ENCODE measurements around the gene SHTN1. TPM values are rescaled to one million over a fixed set of nuclear protein-coding genes. Genes with fewer than 3 reads are reported as not detected.

SHTN1 gene
- total RNA-seq, 6 donors from 2014 or later, result 32.3 to 67.9 (median 37.2) TPM

DNA sequence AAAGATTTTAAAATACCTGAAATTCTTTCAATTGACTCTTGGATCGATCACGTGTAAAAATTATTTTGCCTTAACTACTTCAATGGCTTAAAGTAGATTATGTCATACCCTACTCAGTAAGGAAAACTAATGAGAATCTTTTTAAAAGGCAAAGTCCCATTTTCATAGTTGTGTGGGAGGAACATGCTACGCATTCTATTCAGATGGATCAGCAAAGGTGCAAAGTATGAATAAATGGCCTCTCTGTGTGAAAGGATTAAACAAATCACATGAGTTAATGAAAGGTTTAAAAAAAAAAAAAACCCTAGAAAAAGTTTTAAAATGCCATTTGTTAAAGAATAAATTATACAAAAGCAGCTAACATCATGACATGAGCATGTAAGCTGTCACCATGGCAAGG, 78.6 kb downstream of the SHTN1 start:
- Histone ChIP-seq H3K4me3 (no peak overlapping the region), H3K27ac (no peak overlapping the region), H3K36me3 (peaks cover 0 to 6% (median 2%) of the 10 kb centered on the region in 4 donors), H3K4me1 (no peaks in the 10 kb centered on the region), H3K27me3 (no peaks in the 10 kb centered on the region), H3K9me3 (no peaks in the 10 kb centered on the region)
- TF ChIP-seq, protein P1, sequence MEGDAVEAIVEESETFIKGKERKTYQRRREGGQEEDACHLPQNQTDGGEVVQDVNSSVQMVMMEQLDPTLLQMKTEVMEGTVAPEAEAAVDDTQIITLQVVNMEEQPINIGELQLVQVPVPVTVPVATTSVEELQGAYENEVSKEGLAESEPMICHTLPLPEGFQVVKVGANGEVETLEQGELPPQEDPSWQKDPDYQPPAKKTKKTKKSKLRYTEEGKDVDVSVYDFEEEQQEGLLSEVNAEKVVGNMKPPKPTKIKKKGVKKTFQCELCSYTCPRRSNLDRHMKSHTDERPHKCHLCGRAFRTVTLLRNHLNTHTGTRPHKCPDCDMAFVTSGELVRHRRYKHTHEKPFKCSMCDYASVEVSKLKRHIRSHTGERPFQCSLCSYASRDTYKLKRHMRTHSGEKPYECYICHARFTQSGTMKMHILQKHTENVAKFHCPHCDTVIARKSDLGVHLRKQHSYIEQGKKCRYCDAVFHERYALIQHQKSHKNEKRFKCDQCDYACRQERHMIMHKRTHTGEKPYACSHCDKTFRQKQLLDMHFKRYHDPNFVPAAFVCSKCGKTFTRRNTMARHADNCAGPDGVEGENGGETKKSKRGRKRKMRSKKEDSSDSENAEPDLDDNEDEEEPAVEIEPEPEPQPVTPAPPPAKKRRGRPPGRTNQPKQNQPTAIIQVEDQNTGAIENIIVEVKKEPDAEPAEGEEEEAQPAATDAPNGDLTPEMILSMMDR (IDR thresholded peaks at IDR 0.05), result no peak
- no peak for TF ChIP-seq POLR2AphosphoS5 (IDR thresholded peaks at IDR 0.05)
- TF ChIP-seq EP300 (IDR thresholded peaks at IDR 0.05), result no peak
- no peak for TF ChIP-seq POLR2A (IDR thresholded peaks at IDR 0.05)
- no peak for DNase-seq
- ATAC-seq (ENCODE audit: low FRiP score in 2 of 2), result no peak
- 86 to 91% methylated on average over 3 of the region's 3 CpGs for WGBS, 2 donors

DNA sequence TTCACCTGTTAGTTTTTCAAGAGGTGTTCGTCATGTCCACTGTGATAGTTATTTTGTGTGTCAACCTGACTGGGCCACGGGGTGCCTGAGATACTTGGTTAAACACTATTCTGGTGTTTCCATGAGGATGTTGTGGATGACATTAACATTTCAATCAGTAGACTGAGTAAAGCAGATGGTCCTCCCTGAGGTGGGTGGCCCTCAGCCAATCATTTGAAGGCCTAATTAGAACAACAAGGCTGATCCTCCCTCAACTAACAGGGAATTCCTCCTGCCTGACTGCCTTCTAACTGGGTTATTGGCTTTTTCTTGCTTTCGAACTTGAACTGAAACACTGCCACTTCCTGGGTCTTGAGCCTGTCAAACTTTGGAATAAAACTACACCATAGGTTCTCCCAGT, 79.9 kb downstream of the SHTN1 start:
- no peak for DNase-seq
- Histone ChIP-seq H3K27me3 (no peaks in the 10 kb centered on the region), H3K9me3 (no peaks in the 10 kb centered on the region), H3K27ac (no peak overlapping the region), H3K4me3 (no peak overlapping the region), H3K4me1 (no peaks in the 10 kb centered on the region), H3K36me3 (peaks cover 0 to 8% (median 4%) of the 10 kb centered on the region in 4 donors)
- TF ChIP-seq POLR2AphosphoS5 (IDR thresholded peaks at IDR 0.05) (no peak), EP300 (IDR thresholded peaks at IDR 0.05) (no peak), POLR2A (IDR thresholded peaks at IDR 0.05) (no peak)
- TF ChIP-seq, protein P1 (IDR thresholded peaks at IDR 0.05), result no peak
- no peak for ATAC-seq (ENCODE audit: low FRiP score in 2 of 2)
- 90 to 96% methylated on average over 3 of the region's 3 CpGs for WGBS, 2 donors

DNA sequence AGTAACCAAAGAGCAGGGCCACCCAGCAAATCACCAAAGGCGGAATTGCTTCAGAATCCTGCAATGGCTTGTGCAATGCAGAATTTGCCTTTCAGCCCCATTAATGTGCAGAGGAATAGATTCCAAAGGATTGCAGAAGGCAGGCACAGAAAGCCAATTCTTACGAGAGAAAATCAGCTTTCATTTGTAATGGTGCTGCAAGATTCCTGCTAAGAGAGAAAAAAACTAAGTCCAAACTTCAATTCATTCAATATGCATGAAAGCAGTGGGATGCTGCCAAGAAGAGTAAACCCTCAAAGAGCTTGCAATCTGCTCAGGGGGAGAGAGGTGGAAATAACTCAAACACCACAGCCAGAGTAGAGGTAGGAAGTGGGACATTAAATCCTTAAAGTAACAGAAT, 85.3 kb downstream of the SHTN1 start:
- H3K27me3 ChIP-seq, result no peaks in the 10 kb centered on the region
- no peak for TF ChIP-seq POLR2AphosphoS5 (IDR thresholded peaks at IDR 0.05)
- TF ChIP-seq, protein P1 (IDR thresholded peaks at IDR 0.05), result no peak
- no peak for TF ChIP-seq EP300 (IDR thresholded peaks at IDR 0.05)
- TF ChIP-seq POLR2A (IDR thresholded peaks at IDR 0.05), result no peak
- H3K9me3 ChIP-seq, result no peaks in the 10 kb centered on the region
- DNase-seq (no peak), ATAC-seq (ENCODE audit: low FRiP score in 2 of 2) (no peak)
- 46 to 88% methylated on average over 1 to 2 of the region's 2 CpGs for WGBS, 2 donors
- H3K4me1 ChIP-seq, result no peaks in the 10 kb centered on the region
- H3K27ac ChIP-seq, result no peak overlapping the region
- peaks cover 0 to 4% (median 2%) of the 10 kb centered on the region in 4 donors for H3K36me3 ChIP-seq
- H3K4me3 ChIP-seq, result no peak overlapping the region

DNA sequence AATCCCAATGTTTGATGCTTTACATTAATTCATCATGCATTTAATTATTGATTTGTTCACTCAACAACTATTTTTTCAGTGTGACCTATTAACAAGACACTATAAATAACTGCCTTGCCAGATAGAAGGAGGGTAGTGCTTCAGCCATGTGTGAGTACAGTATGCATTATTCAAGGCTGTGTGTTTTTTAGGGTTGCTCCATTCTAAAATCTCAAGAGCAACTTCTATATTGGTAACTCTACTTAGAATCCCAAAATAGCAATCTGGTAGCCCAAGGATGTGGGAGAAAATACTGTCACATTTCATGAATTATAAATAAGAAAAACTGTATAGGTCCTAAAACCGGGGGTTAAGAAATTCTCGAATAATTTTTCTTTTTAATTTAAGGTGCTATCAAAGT, 85.8 kb downstream of the SHTN1 start:
- ATAC-seq (ENCODE audit: low FRiP score in 2 of 2), result no peak
- Histone ChIP-seq H3K27ac (no peak overlapping the region), H3K9me3 (no peaks in the 10 kb centered on the region), H3K4me1 (no peaks in the 10 kb centered on the region), H3K36me3 (peaks cover 0 to 4% (median 2%) of the 10 kb centered on the region in 4 donors), H3K4me3 (no peak overlapping the region), H3K27me3 (no peaks in the 10 kb centered on the region)
- TF ChIP-seq POLR2AphosphoS5 (IDR thresholded peaks at IDR 0.05) (no peak), POLR2A (IDR thresholded peaks at IDR 0.05) (no peak), EP300 (IDR thresholded peaks at IDR 0.05) (no peak)
- TF ChIP-seq, protein P1 (IDR thresholded peaks at IDR 0.05), result no peak
- 91 to 96% methylated on average over 2 of the region's 2 CpGs for WGBS, 2 donors
- no peak for DNase-seq

DNA sequence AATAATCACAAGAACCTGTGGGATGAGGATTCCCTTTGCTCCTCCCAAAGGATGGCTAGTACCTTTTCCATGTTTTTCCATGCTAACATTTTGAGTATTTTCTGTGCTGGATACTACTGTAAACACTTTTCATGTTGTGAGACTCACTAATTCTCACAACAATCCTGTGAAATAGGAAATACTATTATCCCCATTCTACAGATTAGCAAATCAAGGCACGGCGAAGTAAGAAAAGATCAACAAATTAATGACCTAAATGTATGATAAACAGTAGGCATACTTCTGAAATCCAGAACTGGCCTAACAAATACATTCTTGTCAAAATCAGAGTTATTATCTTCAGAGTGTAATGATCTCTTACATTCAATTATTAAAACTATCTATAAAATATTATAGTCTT, 86.4 kb downstream of the SHTN1 start:
- Histone ChIP-seq H3K9me3 (no peaks in the 10 kb centered on the region), H3K27ac (no peak overlapping the region), H3K27me3 (no peaks in the 10 kb centered on the region), H3K36me3 (peaks cover 0 to 4% (median 2%) of the 10 kb centered on the region in 4 donors), H3K4me3 (no peak overlapping the region), H3K4me1 (no peaks in the 10 kb centered on the region)
- no peak for TF ChIP-seq EP300 (IDR thresholded peaks at IDR 0.05)
- TF ChIP-seq, protein P1 (IDR thresholded peaks at IDR 0.05), result no peak
- no peak for TF ChIP-seq POLR2AphosphoS5 (IDR thresholded peaks at IDR 0.05)
- TF ChIP-seq POLR2A (IDR thresholded peaks at IDR 0.05), result no peak
- 95 to 97% methylated on average over 2 of the region's 2 CpGs for WGBS, 2 donors
- DNase-seq, result no peak
- no peak for ATAC-seq (ENCODE audit: low FRiP score in 2 of 2)
